CD4-positive, CD25-positive, alpha-beta regulatory T cell (primary cell): ENCODE data around the gene FBXO36. TPM values are rescaled to one million over a fixed set of nuclear protein-coding genes. Genes with fewer than 3 reads are reported as not detected.

Source experiments
- ATAC-seq, 2 donors: fragments of 150-1000 bp; cut with Tn5 transposase; one replicate each; pipeline ENCODE4 v1.10.0; 2021; ENCODE audit warnings: low read depth in 2 of 2, moderate number of reproducible peaks in 2 of 2, moderate library complexity in 1 of 2
- DNase-seq, 3 donors: peaks; one replicate each; pipeline versions ENCODE4 v3.0.0 to v3.0.0-alpha.2; 2012 to 2022; ENCODE audit warnings: mixed read lengths in 1 of 3
- H3K27ac ChIP-seq: one replicate; pipeline ENCODE4 v1.7.0; 2013; ENCODE audit warnings: mild to moderate bottlenecking, low read length; ENCODE audit not compliant: insufficient read depth, poor library complexity, severe bottlenecking
- H3K27me3 ChIP-seq: one replicate; pipeline ENCODE4 v1.7.0; 2013; ENCODE audit warnings: low read length; ENCODE audit not compliant: control insufficient read depth, insufficient read depth
- H3K36me3 ChIP-seq: one replicate; pipeline ENCODE4 v1.7.0; 2013; ENCODE audit warnings: mild to moderate bottlenecking, low read length, moderate library complexity; ENCODE audit not compliant: control insufficient read depth, insufficient read depth
- H3K4me1 ChIP-seq: 2 replicates; pipeline ENCODE4 v1.7.0; 2013; ENCODE audit warnings: mild to moderate bottlenecking, low read length; ENCODE audit not compliant: insufficient read depth, control insufficient read depth, poor library complexity, severe bottlenecking
- H3K4me3 ChIP-seq: one replicate; pipeline ENCODE4 v1.7.0; 2013; ENCODE audit warnings: low read depth, mild to moderate bottlenecking, low read length, moderate library complexity
- H3K9me3 ChIP-seq, 2 experiments: 1 replicate in 1 of 2; 2 replicates in 1 of 2; pipeline ENCODE4 v1.7.0; 2013; ENCODE audit warnings: low read length in 2 of 2, mild to moderate bottlenecking in 1 of 2, moderate library complexity in 1 of 2; ENCODE audit not compliant: control insufficient read depth in 2 of 2
- H3K27ac Mint-ChIP-seq, 3 donors: one replicate each; pipeline ENCODE4 v1.8.0; 2020 to 2022; ENCODE audit warnings: mild to moderate bottlenecking in 3 of 3, mixed read lengths in 3 of 3, moderate library complexity in 2 of 3
- H3K27me3 Mint-ChIP-seq: one replicate; pipeline ENCODE4 v1.8.0; 2022; ENCODE audit warnings: mild to moderate bottlenecking, mixed read lengths
- H3K36me3 Mint-ChIP-seq: one replicate; pipeline ENCODE4 v1.8.0; 2020; ENCODE audit warnings: mixed read lengths
- H3K4me1 Mint-ChIP-seq, 4 donors: one replicate each; pipeline ENCODE4 v1.8.0; 2020 to 2022; ENCODE audit warnings: mixed read lengths in 4 of 4, mild to moderate bottlenecking in 1 of 4
- H3K4me3 Mint-ChIP-seq, 4 donors: one replicate each; pipeline ENCODE4 v1.8.0; 2020 to 2022; ENCODE audit warnings: mild to moderate bottlenecking in 4 of 4, mixed read lengths in 4 of 4, moderate library complexity in 3 of 4
- H3K9me3 Mint-ChIP-seq, 7 donors: one replicate each; pipeline ENCODE4 v1.8.0; 2020 to 2022; ENCODE audit warnings: mixed read lengths in 7 of 7, mild to moderate bottlenecking in 3 of 7, moderate library complexity in 2 of 7
- polyA plus RNA-seq, 4 donors: library from polyadenylated mRNA; unstranded; fragments of 300-500 nt; fragmentation: Illumina TruSeq; gene quantifications; one replicate each; pipeline ENCODE4 v1.2.3, GENCODE V29; 2021
- total RNA-seq: library from RNA; stranded (reverse); gene quantifications from one replicate; pipeline ENCODE4 v1.2.3, GENCODE V29; 2022

Gene FBXO36
- total and polyA plus RNA-seq, 5 donors from 2014 or later: 0.72 to 1.3 (median 1.0) TPM

GRCh38 chr2:229971298-229971790, 49.0 kb downstream of the FBXO36 start:
- no peak for DNase-seq
- Histone ChIP-seq H3K9me3 (no peaks in the 10 kb centered on the region), H3K27me3 (no peaks in the 10 kb centered on the region), H3K4me3 (no peak overlapping the region), H3K4me1 (no peaks in the 10 kb centered on the region), H3K27ac (no peak overlapping the region), H3K36me3 (no peaks in the 10 kb centered on the region)
- Mint-ChIP-seq H3K27ac (no peak overlapping the region), H3K4me3 (no peak overlapping the region), H3K4me1 (peaks cover 0 to 4% (median 0%) of the 10 kb centered on the region in 4 donors), H3K9me3 (no peaks in the 10 kb centered on the region), H3K36me3 (no peaks in the 10 kb centered on the region), H3K27me3 (no peaks in the 10 kb centered on the region)
- ATAC-seq: no peak

- Mint-ChIP-seq H3K4me1 (peaks cover 0 to 4% (median under 1%) of the 10 kb centered on the region in 4 donors), H3K4me3 (no peak overlapping the region)
Observed at GRCh38 chr2:229974266-229974665, 52.0 kb downstream of the FBXO36 start.

GRCh38 chr2:229980431-229981184, 58.3 kb downstream of the FBXO36 start:
- Histone ChIP-seq H3K4me3 (no peak overlapping the region), H3K9me3 (no peaks in the 10 kb centered on the region), H3K4me1 (peaks cover 3% of the 10 kb centered on the region), H3K36me3 (no peaks in the 10 kb centered on the region), H3K27me3 (no peaks in the 10 kb centered on the region), H3K27ac (no peak overlapping the region)
- ATAC-seq (peak; percentile 50 to 66), DNase-seq (peak in 1 of 3 donors; percentile 31)
- peaks cover 0 to 10% (median 6%) of the 10 kb centered on the region in 4 donors for H3K4me1 Mint-ChIP-seq
- peaks cover 0 to 1% (median 0%) of the 10 kb centered on the region in 7 donors for H3K9me3 Mint-ChIP-seq
- no peak overlapping the region for H3K4me3 Mint-ChIP-seq
- H3K27me3 Mint-ChIP-seq: no peaks in the 10 kb centered on the region
- no peaks in the 10 kb centered on the region for H3K36me3 Mint-ChIP-seq
- peak overlapping the region in 1 of 3 donors; percentile 36 for H3K27ac Mint-ChIP-seq

More at GRCh38 chr2:229974266-229974665, 52.0 kb downstream of the FBXO36 start:
- Mint-ChIP-seq H3K9me3 (no peaks in the 10 kb centered on the region), H3K36me3 (no peaks in the 10 kb centered on the region), H3K27me3 (no peaks in the 10 kb centered on the region), H3K27ac (no peak overlapping the region)
- ATAC-seq (no peak), DNase-seq (no peak)
- Histone ChIP-seq H3K27ac (no peak overlapping the region), H3K4me3 (no peak overlapping the region), H3K9me3 (no peaks in the 10 kb centered on the region), H3K27me3 (no peaks in the 10 kb centered on the region), H3K36me3 (no peaks in the 10 kb centered on the region), H3K4me1 (no peaks in the 10 kb centered on the region)

GRCh38 chr2:229993236-229993635, 70.9 kb downstream of the FBXO36 start:
- H3K36me3 ChIP-seq: no peaks in the 10 kb centered on the region
- no peaks in the 10 kb centered on the region for H3K4me1 ChIP-seq
- no peak overlapping the region for H3K4me3 Mint-ChIP-seq
- H3K27ac Mint-ChIP-seq: no peak overlapping the region
- H3K27ac ChIP-seq: no peak overlapping the region
- H3K9me3 ChIP-seq: no peaks in the 10 kb centered on the region
- H3K9me3 Mint-ChIP-seq: no peaks in the 10 kb centered on the region
- no peak for ATAC-seq
- no peak for DNase-seq
- H3K4me3 ChIP-seq: no peak overlapping the region
- no peaks in the 10 kb centered on the region for H3K27me3 Mint-ChIP-seq
- no peaks in the 10 kb centered on the region for H3K27me3 ChIP-seq
- peaks cover 16% of the 10 kb centered on the region for H3K36me3 Mint-ChIP-seq
- no peaks in the 10 kb centered on the region for H3K4me1 Mint-ChIP-seq

GRCh38 chr2:229996320-229996719, 74.0 kb downstream of the FBXO36 start:
- Mint-ChIP-seq H3K4me1 (peaks cover 0 to 5% (median 0%) of the 10 kb centered on the region in 4 donors), H3K27me3 (no peaks in the 10 kb centered on the region), H3K36me3 (peaks cover 16% of the 10 kb centered on the region), H3K9me3 (no peaks in the 10 kb centered on the region), H3K27ac (no peak overlapping the region), H3K4me3 (no peak overlapping the region)
- DNase-seq (no peak), ATAC-seq (no peak)
- Histone ChIP-seq H3K9me3 (no peaks in the 10 kb centered on the region), H3K27ac (no peak overlapping the region), H3K4me1 (peaks cover 7% of the 10 kb centered on the region), H3K36me3 (no peaks in the 10 kb centered on the region), H3K4me3 (no peak overlapping the region), H3K27me3 (no peaks in the 10 kb centered on the region)

GRCh38 chr2:229997565-229997964, 75.3 kb downstream of the FBXO36 start:
- Histone ChIP-seq H3K4me3 (no peak overlapping the region), H3K9me3 (no peaks in the 10 kb centered on the region), H3K27me3 (no peaks in the 10 kb centered on the region), H3K36me3 (no peaks in the 10 kb centered on the region), H3K27ac (no peak overlapping the region), H3K4me1 (peaks cover 7% of the 10 kb centered on the region)
- no peak for ATAC-seq
- no peak for DNase-seq
- Mint-ChIP-seq H3K9me3 (no peaks in the 10 kb centered on the region), H3K27ac (peak overlapping the region in 2 of 3 donors; percentile 13 to 60), H3K36me3 (peaks cover 12% of the 10 kb centered on the region), H3K27me3 (no peaks in the 10 kb centered on the region), H3K4me1 (peaks cover 0 to 5% (median 0%) of the 10 kb centered on the region in 4 donors), H3K4me3 (no peak overlapping the region)

- no peaks in the 10 kb centered on the region for H3K27me3 Mint-ChIP-seq
- no peaks in the 10 kb centered on the region for H3K9me3 Mint-ChIP-seq
- H3K36me3 Mint-ChIP-seq: peaks cover 14% of the 10 kb centered on the region
- Histone ChIP-seq H3K36me3 (no peaks in the 10 kb centered on the region), H3K4me1 (peaks cover 7% of the 10 kb centered on the region), H3K4me3 (no peak overlapping the region), H3K9me3 (no peaks in the 10 kb centered on the region), H3K27me3 (no peaks in the 10 kb centered on the region), H3K27ac (no peak overlapping the region)
- H3K27ac Mint-ChIP-seq: no peak overlapping the region
- H3K4me3 Mint-ChIP-seq: peak overlapping the region in 1 of 4 donors; percentile 74
- H3K4me1 Mint-ChIP-seq: peaks cover 0 to 5% (median 2%) of the 10 kb centered on the region in 4 donors
- DNase-seq: peak in 1 of 3 donors; percentile 34
- no peak for ATAC-seq
Observed at GRCh38 chr2:230000118-230000841, 78.0 kb downstream of the FBXO36 start.
